Keratinocyte (primary cell): ENCODE data around the gene PLEKHA6. TPM values are rescaled to one million over a fixed set of nuclear protein-coding genes. Genes with fewer than 3 reads are reported as not detected.

ENCODE experiments used
- DNase-seq: peaks from one replicate; pipeline ENCODE4 v3.0.0-alpha.2; 2011; ENCODE audit warnings: low read depth, missing footprints, low spot score
- FAIRE-seq: peaks from 2 replicates; lab custom pipeline; 2011; peaks lifted over from hg19 to GRCh38; lab: Jason Lieb, UNC
- H2AFZ ChIP-seq: 2 replicates; pipeline ENCODE4 v1.6.0; 2012; ENCODE audit warnings: low read length, control low read depth, inconsistent platforms; ENCODE audit not compliant: control insufficient read depth
- H3K27ac ChIP-seq: 2 replicates; pipeline ENCODE4 v1.5.1; 2011; ENCODE audit warnings: low read length; ENCODE audit not compliant: control insufficient read depth, insufficient read depth
- H3K27me3 ChIP-seq: 3 replicates; pipeline ENCODE4 v1.6.0; 2011; ENCODE audit warnings: low read length; ENCODE audit not compliant: control insufficient read depth, insufficient read depth; ENCODE audit errors: extremely low read depth
- H3K36me3 ChIP-seq, 2 experiments: 2 replicates in 1 of 2; 3 replicates in 1 of 2; pipeline ENCODE4 v1.5.1; 2011; ENCODE audit warnings: low read length in 2 of 2, mild to moderate bottlenecking in 1 of 2; ENCODE audit not compliant: control insufficient read depth in 2 of 2, insufficient read depth in 2 of 2; ENCODE audit errors: extremely low read depth in 1 of 2
- H3K4me1 ChIP-seq: 3 replicates; pipeline ENCODE4 v1.5.1; 2011; ENCODE audit warnings: low read length; ENCODE audit not compliant: control insufficient read depth, insufficient read depth; ENCODE audit errors: extremely low read depth
- H3K4me2 ChIP-seq: 3 replicates; pipeline ENCODE4 v1.6.0; 2011; ENCODE audit warnings: low read depth, low read length; ENCODE audit not compliant: control insufficient read depth, insufficient read depth; ENCODE audit errors: extremely low read depth
- H3K4me3 ChIP-seq, 3 experiments: fragments of 200-600 bp in 1 of 3; sonication (generic) in 1 of 3; 2 replicates in 2 of 3; 3 replicates in 1 of 3; pipeline ENCODE4 v1.5.1; 2011 to 2016; ENCODE audit warnings: low read length in 3 of 3, mild to moderate bottlenecking in 3 of 3, control low read depth in 2 of 3, inconsistent platforms in 1 of 3, low read depth in 1 of 3, mixed read lengths in 1 of 3, mixed run types in 1 of 3, moderate library complexity in 1 of 3; ENCODE audit not compliant: control insufficient read depth in 2 of 3, insufficient read depth in 2 of 3; ENCODE audit errors: extremely low read depth in 1 of 3
- H3K79me2 ChIP-seq: 2 replicates; pipeline ENCODE4 v1.6.0; 2012; ENCODE audit warnings: low read length; ENCODE audit not compliant: control insufficient read depth, insufficient read depth
- H3K9ac ChIP-seq: 3 replicates; pipeline ENCODE4 v1.6.0; 2011; ENCODE audit warnings: low read length; ENCODE audit not compliant: control insufficient read depth, insufficient read depth; ENCODE audit errors: extremely low read depth
- H3K9me1 ChIP-seq: 3 replicates; pipeline ENCODE4 v1.6.0; 2011; ENCODE audit warnings: low read length; ENCODE audit not compliant: control insufficient read depth, insufficient read depth; ENCODE audit errors: extremely low read depth
- H3K9me3 ChIP-seq: 2 replicates; pipeline ENCODE4 v1.5.1; 2012; ENCODE audit warnings: low read depth, low read length; ENCODE audit not compliant: control insufficient read depth
- H4K20me1 ChIP-seq: 3 replicates; pipeline ENCODE4 v1.6.0; 2011; ENCODE audit warnings: low read length; ENCODE audit not compliant: control insufficient read depth, insufficient read depth; ENCODE audit errors: extremely low read depth
- EZH2 ChIP-seq: IDR thresholded peaks from one replicate; pipeline ENCODE4 v1.6.1; 2012; ENCODE audit warnings: inconsistent platforms, mild to moderate bottlenecking, low read length, moderate library complexity
- dilution Hi-C: fragments of 300-500 bp; cut with MboI; formaldehyde crosslinking; loops from one replicate; pipeline ENCODE4 v1.7.0; 2020; ENCODE audit warnings: low sequenced_read_pairs; ENCODE audit not compliant: extremely low pct_ligation_motif_present
- polyA plus RNA-seq, 5 experiments: library from polyadenylated mRNA; depleted of rRNA in 3 of 5; stranded (reverse) in 3 of 5; stranded (forward) in 1 of 5; unstranded in 1 of 5; fragments of >200 nt; gene quantifications; 1 replicate in 1 of 5; 2 replicates in 3 of 5; 3 replicates in 1 of 5; pipeline versions ENCODE4 v1.2.1 to v1.2.3, GENCODE V29; 2011 to 2012; ENCODE audit warnings: missing spikeins in 2 of 5, low read depth in 1 of 5, low replicate concordance in 1 of 5
- TF ChIP-seq, protein P1 (sequence below), 3 experiments: IDR thresholded peaks in 1 of 3; conservative IDR thresholded peaks in 1 of 3; optimal IDR thresholded peaks in 1 of 3; 2 replicates in 2 of 3; 3 replicates in 1 of 3; pipeline versions ENCODE3 to v1.5.1; 2011; ENCODE audit warnings: low read length in 3 of 3, mild to moderate bottlenecking in 3 of 3, moderate library complexity in 2 of 3, control low read depth in 1 of 3, inconsistent platforms in 1 of 3; ENCODE audit not compliant: insufficient read depth in 2 of 3; ENCODE audit errors: extremely low read depth in 1 of 3

PLEKHA6 gene
- polyA plus RNA-seq, 1 donor (not counting 4 experiments of a cell fraction or from before 2014, with no cell fraction given): 1.5 TPM

DNA sequence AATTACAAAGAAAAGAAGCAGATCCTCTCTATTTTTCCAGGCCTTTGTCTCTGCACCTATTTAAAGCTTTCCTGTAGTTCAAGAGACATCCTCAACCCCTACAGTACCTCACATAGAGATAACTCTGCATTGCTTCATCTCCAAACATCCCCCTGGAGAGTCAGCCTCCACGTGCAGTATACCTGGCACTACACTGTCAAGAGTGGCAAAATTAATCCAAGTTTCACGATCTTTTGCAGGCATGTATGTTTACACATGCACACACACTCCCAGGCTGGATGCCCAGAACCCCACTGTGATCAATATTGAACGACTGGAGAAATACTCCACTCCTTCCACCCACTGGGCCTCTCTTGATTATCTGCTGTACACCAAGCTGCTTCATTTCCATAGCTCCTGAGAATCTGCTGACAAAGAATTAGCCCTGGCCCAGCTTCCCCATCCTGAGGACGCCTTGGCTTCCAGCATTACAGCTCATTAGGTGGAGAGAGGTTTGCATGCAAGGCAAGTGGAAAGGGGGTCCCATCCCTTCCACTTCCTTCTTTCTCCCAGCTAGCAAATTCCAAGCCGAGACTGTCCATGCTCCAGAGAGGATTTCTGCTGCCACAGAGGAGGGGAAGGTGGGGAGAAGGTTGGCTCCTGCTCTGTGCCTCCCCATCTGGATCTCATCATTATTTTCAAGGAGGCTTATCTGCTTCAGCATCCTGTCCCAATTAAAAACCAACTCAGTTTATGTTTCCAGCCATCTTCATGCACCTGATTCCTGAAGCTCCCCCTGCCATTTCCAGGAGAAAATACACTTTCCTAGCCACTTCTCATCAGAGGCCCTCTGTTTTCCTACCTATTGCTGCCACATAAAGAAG lies 79.4 kb downstream of the PLEKHA6 start:
- Histone ChIP-seq H3K4me1 (no peaks in the 10 kb centered on the region), H3K9me1 (no peaks in the 10 kb centered on the region)
- FAIRE-seq: no peak

DNA sequence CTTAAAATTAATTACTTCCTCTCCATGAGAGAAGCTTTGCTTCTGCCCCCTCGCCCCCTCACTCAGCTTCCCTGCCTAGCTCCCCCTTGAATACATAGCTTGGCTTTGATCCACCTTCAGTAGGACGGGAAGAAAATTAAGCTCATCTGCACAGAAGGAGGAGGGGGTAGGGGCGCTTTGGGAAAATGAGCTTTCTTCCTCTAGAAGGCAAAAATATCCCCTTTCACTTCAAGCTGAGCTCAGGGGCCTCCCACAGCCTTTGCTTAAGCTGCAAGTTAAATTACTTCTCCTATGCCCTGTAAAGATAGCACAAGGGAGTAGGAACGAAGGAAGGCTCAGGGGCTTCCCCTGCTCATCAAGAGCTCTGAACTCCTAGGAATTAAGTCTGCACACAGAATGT lies 80.8 kb downstream of the PLEKHA6 start:
- dilution Hi-C loops: no loop called here
- no peak for TF ChIP-seq EZH2
- TF ChIP-seq, protein P1, sequence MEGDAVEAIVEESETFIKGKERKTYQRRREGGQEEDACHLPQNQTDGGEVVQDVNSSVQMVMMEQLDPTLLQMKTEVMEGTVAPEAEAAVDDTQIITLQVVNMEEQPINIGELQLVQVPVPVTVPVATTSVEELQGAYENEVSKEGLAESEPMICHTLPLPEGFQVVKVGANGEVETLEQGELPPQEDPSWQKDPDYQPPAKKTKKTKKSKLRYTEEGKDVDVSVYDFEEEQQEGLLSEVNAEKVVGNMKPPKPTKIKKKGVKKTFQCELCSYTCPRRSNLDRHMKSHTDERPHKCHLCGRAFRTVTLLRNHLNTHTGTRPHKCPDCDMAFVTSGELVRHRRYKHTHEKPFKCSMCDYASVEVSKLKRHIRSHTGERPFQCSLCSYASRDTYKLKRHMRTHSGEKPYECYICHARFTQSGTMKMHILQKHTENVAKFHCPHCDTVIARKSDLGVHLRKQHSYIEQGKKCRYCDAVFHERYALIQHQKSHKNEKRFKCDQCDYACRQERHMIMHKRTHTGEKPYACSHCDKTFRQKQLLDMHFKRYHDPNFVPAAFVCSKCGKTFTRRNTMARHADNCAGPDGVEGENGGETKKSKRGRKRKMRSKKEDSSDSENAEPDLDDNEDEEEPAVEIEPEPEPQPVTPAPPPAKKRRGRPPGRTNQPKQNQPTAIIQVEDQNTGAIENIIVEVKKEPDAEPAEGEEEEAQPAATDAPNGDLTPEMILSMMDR (optimal IDR thresholded peaks at IDR 0.05 in 1 of 3, IDR thresholded peaks at IDR 0.05 in 1 of 3, conservative IDR thresholded peaks at IDR 0.05 in 1 of 3; ENCODE audit: extremely low read depth in 1 of 3, insufficient read depth in 2 of 3, low read length in 3 of 3): no peak
- Histone ChIP-seq H3K79me2 (no peaks in the 10 kb centered on the region), H3K9ac (no peak overlapping the region), H3K27ac (no peak overlapping the region), H3K36me3 (peaks cover 0 to 4% of the 10 kb centered on the region in 2 experiments), H2AFZ (no peak overlapping the region), H3K9me1 (no peaks in the 10 kb centered on the region), H3K4me1 (no peaks in the 10 kb centered on the region), H3K27me3 (peaks cover 4% of the 10 kb centered on the region), H3K4me2 (no peak overlapping the region), H3K9me3 (no peaks in the 10 kb centered on the region), H4K20me1 (no peaks in the 10 kb centered on the region), H3K4me3 (no peak overlapping the region)
- FAIRE-seq (no peak), DNase-seq (no peak)

More for the DNA sequence above, 79.4 kb downstream of the PLEKHA6 start:
- Histone ChIP-seq H3K79me2 (no peaks in the 10 kb centered on the region), H3K4me2 (no peak overlapping the region), H3K9ac (no peak overlapping the region), H3K9me3 (no peaks in the 10 kb centered on the region), H2AFZ (no peak overlapping the region), H3K27ac (no peak overlapping the region), H4K20me1 (no peaks in the 10 kb centered on the region), H3K36me3 (no peaks in the 10 kb centered on the region), H3K27me3 (peaks cover 4% of the 10 kb centered on the region), H3K4me3 (no peak overlapping the region)
- dilution Hi-C loops: no loop called here
- DNase-seq: no peak
- TF ChIP-seq, protein P1 (optimal IDR thresholded peaks at IDR 0.05 in 1 of 3, IDR thresholded peaks at IDR 0.05 in 1 of 3, conservative IDR thresholded peaks at IDR 0.05 in 1 of 3; ENCODE audit: extremely low read depth in 1 of 3, insufficient read depth in 2 of 3, low read length in 3 of 3): no peak
- TF ChIP-seq EZH2: no peak
